GM12891 (cell line): ENCODE results near the gene NUBP2.

ENCODE experiments used
- POLR2A ChIP-seq: IDR thresholded peaks from 2 replicates; pipeline ENCODE4 v1.6.1; 2011; ENCODE audit warnings: low read depth, low read length, control low read depth
- POLR2AphosphoS5 ChIP-seq: IDR thresholded peaks from 2 replicates; pipeline ENCODE4 v1.6.1; 2011; ENCODE audit warnings: low read depth, low read length, control low read depth
- TAF1 ChIP-seq: IDR thresholded peaks from 2 replicates; pipeline ENCODE4 v1.6.1; 2011; ENCODE audit warnings: low read depth, low read length, control low read depth

DNA sequence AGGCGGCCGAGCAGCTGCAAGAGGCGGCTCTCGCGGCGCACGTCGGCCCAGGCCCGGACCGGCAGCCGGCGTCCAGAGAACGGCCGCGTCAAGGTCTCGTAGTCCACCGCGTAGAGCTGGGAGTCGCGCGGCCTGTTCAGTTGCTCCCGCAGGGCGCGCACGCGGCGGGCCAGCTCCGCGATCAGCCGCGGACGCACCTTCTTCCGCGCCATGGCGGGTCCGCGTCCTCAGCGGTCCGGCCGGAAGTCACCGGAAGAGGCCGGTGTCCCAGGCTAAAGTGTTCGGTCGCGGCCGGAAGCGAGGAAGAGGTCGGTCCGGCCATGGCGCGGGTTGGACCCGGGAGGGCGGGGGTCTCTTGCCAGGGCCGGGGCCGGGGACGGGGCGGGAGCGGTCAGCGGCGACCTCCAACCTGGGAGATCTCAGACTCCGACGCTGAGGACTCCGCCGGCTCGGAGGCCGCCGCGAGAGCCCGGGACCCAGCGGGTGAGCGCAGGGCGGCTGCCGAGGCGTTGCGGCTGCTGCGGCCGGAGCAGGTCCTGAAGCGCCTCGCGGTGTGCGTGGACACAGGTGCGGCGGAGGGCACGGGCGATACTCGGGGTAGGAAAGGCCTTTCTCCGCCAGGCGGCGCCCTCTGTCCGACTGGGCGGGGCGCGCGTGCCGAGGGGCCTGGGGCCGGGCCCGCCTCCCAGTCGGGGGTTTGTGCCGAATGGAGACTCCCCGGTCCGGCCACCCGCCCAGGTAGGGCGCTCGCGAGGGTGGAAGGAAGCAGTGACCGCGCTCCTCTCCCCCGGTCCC is 9.7 kb upstream of the NUBP2 start, which contains the start of gene MRPS34:
- TF ChIP-seq POLR2A (peak; percentile 84), POLR2AphosphoS5 (0 out of 2 replicates have a peak, but pooled peaks have one; percentile 62), TAF1 (peak; percentile 90)
